ENCODE data around the gene CELF5. TPM values are rescaled to one million over a fixed set of nuclear protein-coding genes. Genes with fewer than 3 reads are reported as not detected.
"Not testable (repeated sequence)": the region's sequence is repeated elsewhere in the genome, so short reads cannot be mapped to it uniquely, and the experiment has no call there.

CELF5 gene
- total RNA-seq, 1 donor from 2014 or later = not detected

GRCh38 chr19:3234800-3235199 lies 10.3 kb downstream of the CELF5 start:
- intact Hi-C loops (cut with micrococcal nuclease) = no loop called here
- H3K9me3 ChIP-seq (replicated peaks) = peaks cover 13% of the 10 kb centered on the region
- no peaks in the 10 kb centered on the region for H3K36me3 ChIP-seq
- TF ChIP-seq CTCF (IDR thresholded peaks at IDR 0.05; ENCODE audit: borderline replicate concordance) = no peak
- H3K27ac ChIP-seq (replicated peaks) = no peak overlapping the region
- H3K4me3 ChIP-seq = no peak overlapping the region
- no peaks in the 10 kb centered on the region for H3K4me1 ChIP-seq
- H3K27me3 ChIP-seq (ENCODE audit: low read depth) = peaks cover 64% of the 10 kb centered on the region
- no peak for DNase-seq

GRCh38 chr19:3235604-3236003 lies 11.1 kb downstream of the CELF5 start:
- intact Hi-C loops (cut with micrococcal nuclease); DNase-seq; H3K4me3 ChIP-seq; H3K27ac ChIP-seq (replicated peaks); H3K36me3 ChIP-seq; H3K4me1 ChIP-seq: not testable (repeated sequence)
- peaks cover 63% of the 10 kb centered on the region for H3K27me3 ChIP-seq (ENCODE audit: low read depth)
- peaks cover 13% of the 10 kb centered on the region for H3K9me3 ChIP-seq (replicated peaks)

DNA sequence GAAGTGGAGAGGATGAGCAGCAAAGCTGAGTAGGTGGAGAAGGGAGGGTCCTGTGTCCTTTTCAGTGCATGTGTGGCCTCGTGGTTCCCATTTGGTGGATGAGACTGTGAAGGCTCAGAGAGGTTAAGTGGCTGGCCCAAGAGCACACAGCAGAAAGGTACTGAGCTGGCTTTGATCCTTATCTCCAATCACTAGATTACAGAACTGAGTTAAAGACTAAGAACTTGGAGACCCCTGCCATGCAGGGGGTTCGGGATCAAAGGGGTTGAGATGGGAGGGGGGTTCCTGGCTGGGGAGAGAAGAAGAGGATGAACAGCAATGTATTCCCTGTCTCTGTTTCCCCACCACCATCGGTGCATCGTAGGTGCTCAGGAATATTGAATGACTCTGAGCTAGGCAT lies 11.8 kb downstream of the CELF5 start:
- intact Hi-C loops (cut with micrococcal nuclease) = no loop called here

DNA sequence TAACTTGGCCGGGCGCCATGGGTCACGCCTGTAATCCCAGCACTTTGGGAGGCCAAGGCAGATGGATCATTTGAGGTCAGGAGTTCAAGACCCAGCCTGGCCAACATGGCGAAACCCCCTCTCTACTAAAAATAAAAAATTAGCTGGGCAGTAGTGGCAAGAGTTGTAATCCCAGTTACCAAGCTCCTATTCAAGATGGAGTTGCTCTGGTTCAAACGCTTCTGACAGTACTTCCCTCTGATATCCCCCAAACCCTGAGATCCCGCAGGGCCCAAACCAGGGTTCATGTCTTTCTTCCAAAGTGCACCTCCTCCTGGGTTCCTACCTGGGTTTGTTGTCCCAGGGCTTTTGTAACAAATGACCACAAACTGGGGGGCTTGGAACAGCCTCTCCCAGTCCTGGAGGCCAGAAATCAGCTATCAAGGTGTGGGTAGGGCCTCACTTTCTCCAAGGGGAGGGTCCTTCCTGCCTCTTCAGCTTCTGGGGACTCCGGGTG lies 13.7 kb downstream of the CELF5 start:
- no peaks in the 10 kb centered on the region for H3K4me1 ChIP-seq
- no peaks in the 10 kb centered on the region for H3K36me3 ChIP-seq
- H3K27me3 ChIP-seq (ENCODE audit: low read depth) = peaks cover 65% of the 10 kb centered on the region
- H3K4me3 ChIP-seq = no peak overlapping the region
- H3K27ac ChIP-seq (replicated peaks) = no peak overlapping the region
- peaks cover 13% of the 10 kb centered on the region for H3K9me3 ChIP-seq (replicated peaks)
- no peak for TF ChIP-seq CTCF (IDR thresholded peaks at IDR 0.05; ENCODE audit: borderline replicate concordance)
- intact Hi-C loops (cut with micrococcal nuclease) = no loop called here
- DNase-seq = no peak

More for the DNA sequence above, 11.8 kb downstream of the CELF5 start:
- Histone ChIP-seq H3K36me3 (no peaks in the 10 kb centered on the region), H3K27ac (replicated peaks) (no peak overlapping the region), H3K4me3 (no peak overlapping the region), H3K4me1 (no peaks in the 10 kb centered on the region), H3K27me3 (ENCODE audit: low read depth) (peaks cover 63% of the 10 kb centered on the region), H3K9me3 (replicated peaks) (peaks cover 13% of the 10 kb centered on the region)
- no peak for TF ChIP-seq CTCF (IDR thresholded peaks at IDR 0.05; ENCODE audit: borderline replicate concordance)
- no peak for DNase-seq

DNA sequence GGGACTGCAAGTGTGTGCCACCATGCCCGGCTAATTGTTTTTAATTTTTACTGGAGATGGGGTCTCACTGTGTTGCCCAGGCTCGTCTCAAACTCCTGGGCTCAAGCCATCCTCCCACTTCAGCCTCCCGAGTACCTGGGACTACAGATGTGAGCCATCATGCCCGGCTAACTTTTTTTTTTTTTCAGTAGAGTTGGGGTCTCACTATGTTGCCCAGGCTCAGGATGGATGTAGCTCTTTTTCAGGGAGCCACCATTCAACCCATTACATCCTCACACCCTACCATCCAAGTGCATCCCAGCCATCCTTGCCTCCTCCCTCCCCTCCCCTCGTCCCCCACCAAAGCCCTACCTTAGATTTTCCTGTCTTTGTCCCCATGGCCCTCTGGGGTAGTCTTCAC lies 14.9 kb downstream of the CELF5 start:
- Histone ChIP-seq H3K9me3 (replicated peaks) (peaks cover 13% of the 10 kb centered on the region), H3K4me3 (no peak overlapping the region), H3K4me1 (no peaks in the 10 kb centered on the region), H3K27ac (replicated peaks) (no peak overlapping the region), H3K36me3 (no peaks in the 10 kb centered on the region), H3K27me3 (ENCODE audit: low read depth) (peaks cover 62% of the 10 kb centered on the region)
- DNase-seq = no peak
- intact Hi-C loops (cut with micrococcal nuclease) = no loop called here
- TF ChIP-seq CTCF (IDR thresholded peaks at IDR 0.05; ENCODE audit: borderline replicate concordance) = no peak

DNA sequence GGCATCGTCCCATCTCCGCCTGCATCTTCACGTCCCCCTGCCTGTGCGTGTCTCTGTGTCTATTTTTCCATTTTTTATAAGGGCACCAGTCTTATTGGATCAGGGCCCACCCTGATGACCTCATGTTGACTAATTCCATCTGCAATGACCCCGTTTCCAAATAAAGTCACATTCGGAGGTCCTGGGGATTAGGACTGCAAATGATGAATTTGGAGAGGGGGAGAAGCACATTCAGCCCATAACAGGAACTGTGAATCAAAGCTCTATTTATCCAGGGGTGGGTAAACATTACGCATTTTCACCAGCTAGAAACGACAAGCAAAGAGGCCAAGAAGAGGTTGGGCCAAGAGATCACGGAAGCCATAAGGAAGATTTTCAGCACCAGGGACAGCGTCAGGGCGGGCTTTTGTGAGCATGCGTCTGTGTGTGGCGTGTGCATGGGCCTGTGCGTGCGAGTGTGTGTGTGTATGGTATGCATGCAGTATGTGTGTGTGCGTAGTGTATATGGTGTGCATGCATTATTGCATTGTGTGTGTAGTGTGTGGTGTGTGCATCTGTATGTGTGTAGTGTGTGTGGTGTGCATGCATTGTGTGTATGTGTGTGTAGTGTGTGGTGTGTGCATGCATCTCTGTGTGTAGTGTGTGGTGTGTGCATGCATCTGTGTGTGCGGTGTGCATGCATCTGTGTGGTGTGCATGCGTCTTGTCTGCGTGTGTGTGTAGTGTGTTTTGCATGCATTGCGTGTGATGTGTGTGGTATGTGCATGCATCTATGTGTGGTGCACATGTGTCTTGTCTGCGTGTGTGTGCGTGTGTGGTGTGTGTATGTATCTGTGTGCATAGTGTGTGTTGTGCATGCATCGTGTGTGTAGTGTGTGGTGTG lies 19.6 kb downstream of the CELF5 start:
- Histone ChIP-seq H3K27ac (replicated peaks) (no peak overlapping the region), H3K36me3 (no peaks in the 10 kb centered on the region), H3K9me3 (replicated peaks) (no peaks in the 10 kb centered on the region), H3K4me1 (no peaks in the 10 kb centered on the region), H3K27me3 (ENCODE audit: low read depth) (peaks cover 58% of the 10 kb centered on the region), H3K4me3 (no peak overlapping the region)
- no peak for TF ChIP-seq CTCF (IDR thresholded peaks at IDR 0.05; ENCODE audit: borderline replicate concordance)
- intact Hi-C loops (cut with micrococcal nuclease) = no loop called here
- no peak for DNase-seq

Measured in left ventricle myocardium inferior (tissue), 1 donor.